HepG2 (cell line): Measurements from ENCODE around the gene SRRM4. TPM values are rescaled to one million over a fixed set of nuclear protein-coding genes. Genes with fewer than 3 reads are reported as not detected.

Experiments
- ATAC-seq: fragments of 200-7000 bp; cut with Tn5 transposase; 3 replicates; pipeline ENCODE4 v1.9.1; 2020; ENCODE audit warnings: mild to moderate bottlenecking, moderate library complexity
- BruUV-seq: library from RNA; stranded (reverse); fragments of 400-500 nt; replicated peaks from 2 replicates; lab custom pipeline; 2021; lab: Mats Ljungman, UMichigan
- CTCF ChIA-PET: fragments of 300-600 bp; formaldehyde crosslinking; extraction: SDS; loops from one replicate; lab custom pipeline; 2021; ENCODE audit warnings: low total read pairs, inconsistent platforms, low intra/inter-chr PET ratio; lab: Yijun Ruan, JAX
- POLR2A ChIA-PET: fragments of 350-600 bp; sonication (Branson Sonifier 250); formaldehyde crosslinking; loops from one replicate; lab custom pipeline; 2020; ENCODE audit warnings: antibody characterized with exemption, inconsistent platforms; lab: Yijun Ruan, JAX
- DNase-seq: peaks from one replicate; pipeline ENCODE4 v3.0.0-alpha.2; 2015; ENCODE audit warnings: low spot score
- FAIRE-seq: peaks from 3 replicates; lab custom pipeline; 2011; peaks lifted over from hg19 to GRCh38; lab: Jason Lieb, UNC
- H2AFZ ChIP-seq: one replicate; pipeline ENCODE4 v1.6.1; 2011; ENCODE audit warnings: low read length, inconsistent platforms
- H3K27ac ChIP-seq: fragments of 300-600 bp; 3 replicates; pipeline ENCODE4 v1.8.0; 2011; ENCODE audit warnings: mixed run types, mild to moderate bottlenecking, mixed read lengths, low read length, inconsistent platforms; ENCODE audit not compliant: insufficient read depth; ENCODE audit errors: extremely low read length
- H3K27me3 ChIP-seq, 2 experiments: fragments of 200-600 bp in 1 of 2; 2 replicates in 1 of 2; 3 replicates in 1 of 2; pipeline versions ENCODE4 v1.6.0 to v1.8.0; 2011; ENCODE audit warnings: low read length in 2 of 2, mild to moderate bottlenecking in 2 of 2, moderate library complexity in 2 of 2, inconsistent platforms in 1 of 2; ENCODE audit not compliant: insufficient read depth in 2 of 2, control insufficient read depth in 1 of 2
- H3K36me3 ChIP-seq, 2 experiments: fragments of 200-600 bp in 1 of 2; replicated peaks in 1 of 2; 2 replicates in 1 of 2; 3 replicates in 1 of 2; pipeline versions ENCODE4 v1.5.1 to v1.8.0; 2011; ENCODE audit warnings: low read length in 2 of 2, inconsistent platforms in 1 of 2; ENCODE audit not compliant: insufficient read depth in 2 of 2, control insufficient read depth in 1 of 2
- H3K4me1 ChIP-seq: 2 replicates; pipeline ENCODE4 v1.5.1; 2012; ENCODE audit warnings: low read length, inconsistent platforms; ENCODE audit not compliant: insufficient read depth
- H3K4me2 ChIP-seq: 2 replicates; pipeline ENCODE4 v1.6.0; 2011; ENCODE audit warnings: low read depth, low read length, inconsistent platforms
- H3K4me3 ChIP-seq, 3 experiments: fragments of 200-600 bp in 1 of 3; sonication (generic), shearing (Covaris generic) in 1 of 3; replicated peaks in 1 of 3; 2 replicates each; pipeline ENCODE4 v1.5.1; 2011 to 2016; ENCODE audit warnings: low read length in 3 of 3, inconsistent platforms in 2 of 3, low read depth in 2 of 3, mild to moderate bottlenecking in 2 of 3, control low read depth in 1 of 3, mixed read lengths in 1 of 3; ENCODE audit not compliant: insufficient read depth in 1 of 3
- H3K79me2 ChIP-seq: one replicate; pipeline ENCODE4 v1.6.1; 2011; ENCODE audit warnings: low read length, inconsistent platforms; ENCODE audit not compliant: insufficient read depth
- H3K9ac ChIP-seq: 2 replicates; pipeline ENCODE4 v1.6.0; 2011; ENCODE audit warnings: mild to moderate bottlenecking, low read depth, low read length, inconsistent platforms; ENCODE audit not compliant: insufficient read depth
- H3K9me3 ChIP-seq: 2 replicates; pipeline ENCODE4 v1.5.1; 2012; ENCODE audit warnings: mild to moderate bottlenecking, low read length
- H4K20me1 ChIP-seq: 2 replicates; pipeline ENCODE4 v1.6.0; 2011; ENCODE audit warnings: inconsistent platforms, mild to moderate bottlenecking, low read length, moderate library complexity; ENCODE audit not compliant: insufficient read depth
- CCDC6 ChIP-seq: sonication (generic); formaldehyde crosslinking; IDR thresholded peaks from 2 replicates; pipeline ENCODE4 v1.8.1; 2022; ENCODE audit warnings: mild to moderate bottlenecking, missing genetic modification reagents, moderate library complexity
- FOXM1 ChIP-seq: sonication (generic); formaldehyde crosslinking; IDR thresholded peaks from 2 replicates; pipeline ENCODE4 v1.5.0; 2020; ENCODE audit warnings: missing genetic modification reagents
- GTF3A ChIP-seq: sonication (generic); formaldehyde crosslinking; conservative IDR thresholded peaks from 2 replicates; pipeline ENCODE4 v1.4.0; 2020; ENCODE audit warnings: mild to moderate bottlenecking, missing genetic modification reagents
- NFIB ChIP-seq: sonication (generic); formaldehyde crosslinking; IDR thresholded peaks from 2 replicates; pipeline ENCODE4 v1.9.0; 2021; ENCODE audit warnings: missing genetic modification reagents, mild to moderate bottlenecking, borderline replicate concordance
- SETDB1 ChIP-seq: sonication (generic); formaldehyde crosslinking; IDR thresholded peaks from 2 replicates; pipeline ENCODE4 v1.5.1; 2020; ENCODE audit warnings: missing genetic modification reagents, mild to moderate bottlenecking, borderline replicate concordance
- TGIF2 ChIP-seq: IDR thresholded peaks from 2 replicates; pipeline ENCODE4 v1.6.1; 2016; ENCODE audit warnings: control low read depth, missing compliant biosample characterization
- THYN1 ChIP-seq: sonication (generic); formaldehyde crosslinking; IDR thresholded peaks from 2 replicates; pipeline ENCODE4 v1.8.1; 2023; ENCODE audit warnings: low read depth, mild to moderate bottlenecking, moderate library complexity, missing genetic modification reagents, borderline replicate concordance
- ZNF326 ChIP-seq: sonication (generic); formaldehyde crosslinking; IDR thresholded peaks from 2 replicates; pipeline ENCODE4 v1.4.0; 2020; ENCODE audit warnings: missing genetic modification reagents, borderline replicate concordance
- ZNF362 ChIP-seq: sonication (generic); formaldehyde crosslinking; IDR thresholded peaks from 2 replicates; pipeline ENCODE4 v1.4.0; 2020; ENCODE audit warnings: missing genetic modification reagents, mild to moderate bottlenecking, borderline replicate concordance
- ZNF510 ChIP-seq: sonication (generic); formaldehyde crosslinking; IDR thresholded peaks from 2 replicates; pipeline ENCODE4 v1.4.0; 2020; ENCODE audit warnings: low read depth, mild to moderate bottlenecking, missing genetic modification reagents
- ZNF674 ChIP-seq: sonication (generic); formaldehyde crosslinking; IDR thresholded peaks from 2 replicates; pipeline ENCODE4 v1.5.0; 2020; ENCODE audit warnings: low read depth, mild to moderate bottlenecking, missing genetic modification reagents
- ZNF724P ChIP-seq: sonication (generic); formaldehyde crosslinking; IDR thresholded peaks from 2 replicates; pipeline ENCODE4 v1.8.0; 2022; ENCODE audit warnings: missing genetic modification reagents, borderline replicate concordance
- ZNF780A ChIP-seq: sonication (generic); formaldehyde crosslinking; IDR thresholded peaks from 2 replicates; pipeline ENCODE4 v1.8.0; 2022; ENCODE audit warnings: mild to moderate bottlenecking, missing genetic modification reagents, moderate library complexity
- ZSCAN22 ChIP-seq: sonication (generic); formaldehyde crosslinking; IDR thresholded peaks from 2 replicates; pipeline ENCODE4 v1.4.0; 2020; ENCODE audit warnings: mild to moderate bottlenecking, missing genetic modification reagents
- WGBS: methylation state at CpG from one replicate; pipeline ENCODE4 v1.1.6; 2017; ENCODE audit warnings: low lambda C conversion rate; 5-methylcytosine and 5-hydroxymethylcytosine counted together
- in situ Hi-C: cut with HindIII; loops from 2 replicates; pipeline ENCODE4 v1.10.0; 2017; ENCODE audit warnings: low pct_unique_long_range_greater_than_20kb; ENCODE audit not compliant: extremely low pct_ligation_motif_present
- intact Hi-C: fragments of 100-400 bp; cut with micrococcal nuclease; formaldehyde crosslinking; loops from one replicate; pipeline ENCODE4 v1.10.0; 2022; ENCODE audit not compliant: unreplicated experiment
- polyA plus RNA-seq, 8 experiments: library from polyadenylated mRNA; depleted of rRNA in 3 of 8; stranded (reverse) in 7 of 8; unstranded in 1 of 8; fragments of >200 nt; fragmentation: Illumina TruSeq in 4 of 8; extraction: Trizol in 4 of 8; gene quantifications; 2 replicates each; pipeline versions ENCODE4 v1.2.1 to v1.2.3, GENCODE V29; 2011 to 2016; ENCODE audit warnings: low read depth in 4 of 8, missing spikeins in 1 of 8, mixed read lengths in 1 of 8; ENCODE audit not compliant: insufficient read depth in 1 of 8
- total RNA-seq, 5 experiments: library from RNA; depleted of rRNA; stranded (reverse); fragments of >200 nt; fragmentation: Illumina TruSeq; extraction: Trizol; gene quantifications; 2 replicates each; pipeline ENCODE4 v1.2.3, GENCODE V29; 2016; ENCODE audit warnings: low read depth in 1 of 5
- TF ChIP-seq, protein P1 (sequence below): sonication (generic); formaldehyde crosslinking; IDR thresholded peaks from 2 replicates; pipeline ENCODE4 v1.5.0; 2020; ENCODE audit warnings: mild to moderate bottlenecking, missing genetic modification reagents, borderline replicate concordance
- TF ChIP-seq, protein P2 (sequence below): IDR thresholded peaks from 2 replicates; pipeline ENCODE4 v1.6.1; 2016; ENCODE audit warnings: low read depth, borderline replicate concordance
- TF ChIP-seq, protein P3 (sequence below): sonication (generic); formaldehyde crosslinking; IDR thresholded peaks from 2 replicates; pipeline ENCODE4 v1.4.0; 2020; ENCODE audit warnings: missing genetic modification reagents

Gene SRRM4
- total and polyA plus RNA-seq, 2 of the 13 experiments (the other 11 are each of a cell fraction or from before 2014, with no cell fraction given): not detected

- Histone ChIP-seq H4K20me1 (no peaks in the 10 kb centered on the region), H3K27ac (no peak overlapping the region), H3K79me2 (no peaks in the 10 kb centered on the region), H3K36me3 (no peaks in the 10 kb centered on the region), H3K4me1 (no peaks in the 10 kb centered on the region), H3K4me3 (no peak overlapping the region), H2AFZ (no peak overlapping the region), H3K9ac (no peak overlapping the region), H3K27me3 (no peaks in the 10 kb centered on the region; a peak in 1 of 5 replicates), H3K9me3 (no peaks in the 10 kb centered on the region), H3K4me2 (no peak overlapping the region)
- POLR2A ChIA-PET: no interaction called here
- BruUV-seq: no TSS peak
- ATAC-seq: no peak
- CTCF ChIA-PET: no interaction called here
- intact Hi-C loops: no loop called here
- TF ChIP-seq, protein P1, sequence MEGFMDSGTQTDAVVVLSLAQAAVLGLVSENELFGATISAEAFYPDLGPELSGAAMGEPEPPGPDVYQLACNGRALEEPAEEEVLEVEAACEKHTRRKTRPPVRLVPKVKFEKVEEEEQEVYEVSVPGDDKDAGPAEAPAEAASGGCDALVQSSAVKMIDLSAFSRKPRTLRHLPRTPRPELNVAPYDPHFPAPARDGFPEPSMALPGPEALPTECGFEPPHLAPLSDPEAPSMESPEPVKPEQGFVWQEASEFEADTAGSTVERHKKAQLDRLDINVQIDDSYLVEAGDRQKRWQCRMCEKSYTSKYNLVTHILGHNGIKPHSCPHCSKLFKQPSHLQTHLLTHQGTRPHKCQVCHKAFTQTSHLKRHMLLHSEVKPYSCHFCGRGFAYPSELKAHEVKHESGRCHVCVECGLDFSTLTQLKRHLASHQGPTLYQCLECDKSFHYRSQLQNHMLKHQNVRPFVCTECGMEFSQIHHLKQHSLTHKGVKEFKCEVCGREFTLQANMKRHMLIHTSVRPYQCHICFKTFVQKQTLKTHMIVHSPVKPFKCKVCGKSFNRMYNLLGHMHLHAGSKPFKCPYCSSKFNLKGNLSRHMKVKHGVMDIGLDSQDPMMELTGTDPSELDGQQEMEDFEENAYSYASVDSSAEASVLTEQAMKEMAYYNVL (CRISPR knock-in tag): no peak
- TF ChIP-seq TGIF2 (CRISPR knock-in tag): no peak
- TF ChIP-seq ZNF780A (CRISPR knock-in tag): no peak
- no peak for TF ChIP-seq FOXM1 (CRISPR knock-in tag)
- no peak for TF ChIP-seq NFIB
- no peak for TF ChIP-seq ZNF326 (CRISPR knock-in tag)
- TF ChIP-seq, protein P2, sequence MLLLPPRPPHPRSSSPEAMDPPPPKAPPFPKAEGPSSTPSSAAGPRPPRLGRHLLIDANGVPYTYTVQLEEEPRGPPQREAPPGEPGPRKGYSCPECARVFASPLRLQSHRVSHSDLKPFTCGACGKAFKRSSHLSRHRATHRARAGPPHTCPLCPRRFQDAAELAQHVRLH (CRISPR knock-in tag): no peak
- no peak for TF ChIP-seq SETDB1 (CRISPR knock-in tag)
- TF ChIP-seq ZNF674: no peak
- TF ChIP-seq GTF3A (CRISPR knock-in tag): no peak
- TF ChIP-seq CCDC6: no peak
- TF ChIP-seq, protein P3, sequence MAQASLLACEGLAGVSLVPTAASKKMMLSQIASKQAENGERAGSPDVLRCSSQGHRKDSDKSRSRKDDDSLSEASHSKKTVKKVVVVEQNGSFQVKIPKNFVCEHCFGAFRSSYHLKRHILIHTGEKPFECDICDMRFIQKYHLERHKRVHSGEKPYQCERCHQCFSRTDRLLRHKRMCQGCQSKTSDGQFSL: no peak
- no peak for TF ChIP-seq ZNF724P (CRISPR knock-in tag)
- no peak for TF ChIP-seq ZSCAN22 (CRISPR knock-in tag)
- no peak for TF ChIP-seq ZNF510 (CRISPR knock-in tag)
- no peak for TF ChIP-seq THYN1 (CRISPR knock-in tag)
- TF ChIP-seq ZNF362 (CRISPR knock-in tag): no peak
- no peak for FAIRE-seq
- no peak for DNase-seq
- 0% methylated on average over 2 of the region's 2 CpGs for WGBS
- in situ Hi-C loops: no loop called here
Measured at GRCh38 chr12:119202544-119202943, 221.2 kb downstream of the SRRM4 start.
